Fibroblast of pulmonary artery (primary cell): ENCODE results near the gene MBNL2.

Source experiments
- DNase-seq: peaks from one replicate; pipeline ENCODE4 v3.0.0-alpha.2; 2010; ENCODE audit warnings: low read depth
- H3K4me3 ChIP-seq: replicated peaks from 2 replicates; pipeline ENCODE4 v1.5.1; 2011; ENCODE audit warnings: low read depth, mild to moderate bottlenecking, control low read depth, low read length, moderate library complexity
- CTCF ChIP-seq: IDR thresholded peaks from 2 replicates; pipeline ENCODE4 v1.5.1; 2011; ENCODE audit warnings: mild to moderate bottlenecking, control low read depth, low read length, inconsistent platforms; ENCODE audit errors: missing control alignments

Gene MBNL2

GRCh38 chr13:97262058-97262457 lies 39.9 kb downstream of the MBNL2 start:
- no peak for TF ChIP-seq CTCF
- no peak for DNase-seq
- no peak overlapping the region for H3K4me3 ChIP-seq

- TF ChIP-seq CTCF = no peak
- H3K4me3 ChIP-seq = no peak overlapping the region
Observed at GRCh38 chr13:97263160-97263559, 41.0 kb downstream of the MBNL2 start.

GRCh38 chr13:97264663-97265062 lies 42.5 kb downstream of the MBNL2 start:
- no peak overlapping the region for H3K4me3 ChIP-seq
- no peak for TF ChIP-seq CTCF

More at GRCh38 chr13:97263160-97263559, 41.0 kb downstream of the MBNL2 start:
- DNase-seq = no peak

GRCh38 chr13:97266332-97266731 lies 44.2 kb downstream of the MBNL2 start:
- H3K4me3 ChIP-seq = no peak overlapping the region
- DNase-seq = no peak
- no peak for TF ChIP-seq CTCF

More at GRCh38 chr13:97264663-97265062, 42.5 kb downstream of the MBNL2 start:
- no peak for DNase-seq

- TF ChIP-seq CTCF = no peak
- DNase-seq = peak; percentile 24
- H3K4me3 ChIP-seq = no peak overlapping the region
Observed at GRCh38 chr13:97266772-97267417, 44.8 kb downstream of the MBNL2 start.

- no peak for TF ChIP-seq CTCF
- no peak overlapping the region for H3K4me3 ChIP-seq
- no peak for DNase-seq
Observed at GRCh38 chr13:97267418-97268059, 45.4 kb downstream of the MBNL2 start.

GRCh38 chr13:97268772-97269171 lies 46.6 kb downstream of the MBNL2 start:
- DNase-seq = peak; percentile 54
- TF ChIP-seq CTCF = peak; percentile 27
- no peak overlapping the region for H3K4me3 ChIP-seq
